Anterior cingulate cortex (tissue), 58 donors: Measurements from ENCODE around the gene DHDDS.
A peak's percentile ranks its signal among the peaks of the same experiment; 100 is the strongest.
"Not testable (repeated sequence)": the region's sequence is repeated elsewhere in the genome, so short reads cannot be mapped to it uniquely, and the experiment has no call there.

ENCODE experiments used
- DNase-seq, 58 donors: peaks; one replicate each; lab custom pipeline; 2025; lab: John Stamatoyannopoulos, UW

DHDDS gene

DNA sequence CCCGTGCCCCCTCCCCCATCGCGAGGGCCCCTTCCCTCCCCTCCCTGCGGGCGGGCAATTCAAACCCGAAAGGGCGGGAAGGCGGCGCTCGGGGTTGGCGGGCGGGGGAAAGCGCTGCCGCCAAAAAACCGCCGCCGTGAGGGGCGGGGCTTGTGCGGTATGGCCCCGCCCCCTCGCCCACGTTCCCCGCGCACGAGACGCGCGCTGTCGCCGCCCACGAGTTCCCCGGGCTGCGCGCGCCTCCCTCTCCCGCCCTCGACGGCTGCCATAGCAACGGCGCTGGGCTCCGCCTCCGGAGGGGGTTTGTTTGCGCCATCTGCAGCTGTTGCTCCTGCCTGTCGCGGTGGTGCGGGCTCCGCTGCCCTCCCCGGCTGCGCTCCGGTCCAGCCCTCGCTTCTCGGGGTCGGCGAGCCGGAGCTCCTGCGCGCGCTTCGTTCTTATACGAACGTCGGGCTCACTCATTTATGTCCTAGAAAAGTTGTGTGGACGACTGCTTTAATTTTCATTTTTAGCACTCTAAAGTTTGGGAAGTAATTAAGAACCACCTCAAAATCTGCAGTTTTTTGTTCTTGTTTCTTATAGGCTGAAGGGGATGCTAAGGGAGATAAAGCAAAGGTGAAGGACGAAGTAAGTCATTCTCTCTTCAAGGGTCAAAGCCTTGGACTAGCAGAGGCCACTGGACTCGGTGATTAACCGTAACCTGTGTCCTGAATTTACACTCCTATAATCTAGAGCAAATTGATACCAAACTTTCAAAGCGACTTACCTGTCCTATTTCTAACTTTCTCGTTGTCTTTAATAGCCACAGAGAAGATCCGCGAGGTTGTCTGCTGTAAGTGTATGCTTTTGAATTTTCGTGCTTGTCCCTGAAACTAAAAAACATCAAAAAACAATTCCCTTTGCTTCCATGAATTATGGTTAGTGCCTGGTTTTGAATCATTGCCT, 41.1 kb downstream of the DHDDS start:
- peak; percentile 38 to 98 (median 93) for DNase-seq

DNA sequence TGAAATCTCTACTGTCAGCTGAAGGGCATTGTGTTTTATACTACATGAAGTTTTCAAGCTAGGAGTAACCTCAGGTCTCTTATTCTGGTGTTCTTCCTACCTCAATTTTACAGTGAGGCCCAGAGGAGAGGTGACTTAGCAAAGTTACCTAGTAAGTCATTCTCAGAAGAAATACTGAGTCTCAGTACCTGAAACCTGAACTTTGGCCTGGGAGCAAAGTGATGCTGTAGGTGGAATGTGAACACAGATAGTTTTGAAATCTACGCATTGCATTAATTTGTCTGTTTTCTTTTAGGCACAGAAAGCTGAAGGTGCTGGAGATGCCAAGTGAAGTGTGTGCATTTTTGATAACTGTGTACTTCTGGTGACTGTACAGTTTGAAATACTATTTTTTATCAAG, 42.7 kb downstream of the DHDDS start:
- no peak for DNase-seq

GRCh38 chr1:26475989-26476388, 43.9 kb downstream of the DHDDS start:
- no peak for DNase-seq

- DNase-seq = no peak
Observed at GRCh38 chr1:26476958-26477357, 44.8 kb downstream of the DHDDS start.

DNA sequence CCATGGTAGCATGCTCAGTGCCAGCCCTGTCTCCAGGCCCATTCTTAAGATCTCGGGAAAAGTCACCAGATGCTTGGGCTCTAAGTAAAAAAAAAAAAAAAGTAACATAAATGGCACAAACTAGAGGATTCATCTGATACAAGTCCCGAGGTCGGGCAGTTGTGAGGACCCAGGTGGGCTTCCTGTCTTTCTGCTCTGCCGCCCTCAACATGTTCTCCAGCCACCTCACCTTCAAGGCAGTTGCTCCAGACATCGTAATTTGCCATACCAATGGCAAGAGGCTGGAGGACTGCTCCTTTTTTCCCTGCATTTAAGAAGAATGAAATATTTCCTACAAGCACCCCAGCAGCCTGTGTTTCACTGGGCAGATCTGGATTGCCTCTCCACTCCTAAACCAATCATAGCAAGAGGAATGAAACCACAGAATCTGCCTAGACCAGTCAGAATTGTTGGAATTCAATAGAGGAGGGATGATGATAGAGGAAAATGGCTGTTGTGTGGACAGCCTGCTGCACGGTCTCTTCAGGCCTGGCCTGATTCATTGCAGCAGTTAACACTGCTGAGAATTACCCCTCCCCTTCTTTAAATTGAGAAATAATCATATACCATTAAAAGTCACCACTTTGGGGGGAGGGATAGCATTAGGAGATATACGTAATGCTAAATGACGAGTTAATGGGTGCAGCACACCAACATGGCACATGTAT, 45.5 kb downstream of the DHDDS start:
- no peak for DNase-seq

DNA sequence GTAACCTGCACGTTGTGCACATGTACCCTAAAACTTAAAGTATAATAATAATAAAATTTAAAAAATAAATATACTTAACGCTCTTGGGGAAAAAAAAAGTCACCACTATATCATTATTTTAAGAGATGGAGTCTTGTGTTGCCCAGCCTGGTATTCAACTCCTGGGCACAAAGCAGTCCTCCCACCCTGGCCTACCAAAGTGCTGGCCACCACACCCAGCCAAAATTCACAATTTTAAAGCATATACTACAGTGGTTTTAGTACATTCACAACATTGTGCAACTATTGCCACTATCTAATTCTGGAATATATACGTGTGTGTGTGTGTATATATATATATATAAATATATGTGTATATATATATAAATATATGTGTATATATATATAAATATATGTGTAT, 46.0 kb downstream of the DHDDS start:
- no peak for DNase-seq

DNA sequence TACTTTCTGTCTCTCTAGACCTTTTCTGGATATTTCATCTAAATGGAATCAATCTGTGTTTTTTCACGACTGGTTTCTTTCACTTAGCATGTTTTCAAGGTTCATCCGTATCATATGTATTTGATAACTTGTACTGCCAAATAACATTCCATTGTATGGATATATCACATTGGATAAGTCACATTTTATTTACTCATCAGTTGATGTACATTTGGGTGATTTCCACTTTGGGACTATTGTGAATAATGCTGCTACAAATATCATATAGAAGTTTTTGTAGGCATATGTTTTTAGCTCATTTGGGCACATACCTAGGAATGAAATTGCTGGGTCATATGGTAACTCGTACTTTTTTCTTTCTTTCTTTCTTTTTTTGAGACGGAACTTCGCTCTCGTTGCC, 46.9 kb downstream of the DHDDS start:
- DNase-seq = no peak

GRCh38 chr1:26482921-26483320, 50.8 kb downstream of the DHDDS start:
- no peak for DNase-seq

DNA sequence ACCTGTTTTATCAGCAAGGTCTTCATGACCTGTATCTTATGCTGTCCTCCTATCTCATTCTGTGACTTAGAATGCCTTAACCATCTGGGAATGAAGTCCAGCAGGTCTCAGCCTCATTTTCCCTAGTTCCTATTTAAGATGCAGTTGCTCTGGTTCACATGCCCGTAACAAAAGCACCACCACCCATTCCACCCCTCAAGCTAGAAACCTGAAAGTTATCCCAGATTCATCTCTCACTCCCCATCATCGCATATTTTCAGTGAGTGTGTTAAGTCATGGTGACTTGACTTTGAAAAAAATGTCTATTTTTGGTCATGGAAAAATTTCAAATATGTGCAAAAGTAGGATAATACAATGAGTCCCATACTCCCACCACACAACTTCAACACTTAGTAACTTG, 51.9 kb downstream of the DHDDS start:
- no peak for DNase-seq

GRCh38 chr1:26490155-26490554, 58.0 kb downstream of the DHDDS start:
- no peak for DNase-seq

DNA sequence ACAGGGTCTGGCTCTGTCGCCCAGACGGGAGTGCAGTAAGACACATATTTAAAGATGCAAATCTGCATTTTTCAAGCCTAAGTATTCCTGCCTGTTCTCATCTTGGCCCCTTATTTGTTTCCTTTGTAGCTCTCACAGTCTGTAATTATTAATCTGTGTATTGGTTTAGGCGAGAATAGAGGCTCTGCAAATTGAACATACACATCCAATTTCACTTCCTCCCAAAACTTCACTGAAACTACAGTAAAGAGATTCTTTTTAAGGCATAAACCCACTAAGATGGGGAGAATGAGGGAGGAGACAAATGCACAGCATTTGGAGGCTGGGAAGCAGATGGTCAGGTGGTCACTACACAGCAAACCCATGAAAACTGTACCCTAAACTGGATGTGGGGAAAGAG, 61.1 kb downstream of the DHDDS start:
- DNase-seq = no peak

DNA sequence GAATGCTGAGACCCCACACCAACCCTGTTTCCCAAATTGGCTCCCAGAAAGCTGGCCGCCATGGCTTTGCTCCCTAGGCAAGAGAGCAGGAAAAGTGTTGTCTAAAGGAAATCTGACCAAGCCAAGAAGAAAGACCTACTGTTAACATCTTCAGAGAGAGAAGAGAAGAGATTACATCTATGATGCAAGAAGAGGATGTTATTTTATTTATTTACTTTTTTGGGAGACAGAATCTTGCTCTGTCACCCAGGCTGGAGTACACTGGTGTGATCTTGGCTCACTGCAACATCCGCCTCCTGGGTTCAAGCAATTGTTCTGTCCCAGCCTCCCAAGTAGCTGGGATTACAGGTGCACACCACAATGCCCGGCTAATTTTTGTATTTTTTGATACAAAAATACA, 61.8 kb downstream of the DHDDS start:
- DNase-seq = no peak

GRCh38 chr1:26496861-26497260, 64.7 kb downstream of the DHDDS start:
- DNase-seq = peak in 2 of 58 donors; percentile 2 to 14

- no peak for DNase-seq
Observed at GRCh38 chr1:26498894-26499293, 66.8 kb downstream of the DHDDS start.

DNA sequence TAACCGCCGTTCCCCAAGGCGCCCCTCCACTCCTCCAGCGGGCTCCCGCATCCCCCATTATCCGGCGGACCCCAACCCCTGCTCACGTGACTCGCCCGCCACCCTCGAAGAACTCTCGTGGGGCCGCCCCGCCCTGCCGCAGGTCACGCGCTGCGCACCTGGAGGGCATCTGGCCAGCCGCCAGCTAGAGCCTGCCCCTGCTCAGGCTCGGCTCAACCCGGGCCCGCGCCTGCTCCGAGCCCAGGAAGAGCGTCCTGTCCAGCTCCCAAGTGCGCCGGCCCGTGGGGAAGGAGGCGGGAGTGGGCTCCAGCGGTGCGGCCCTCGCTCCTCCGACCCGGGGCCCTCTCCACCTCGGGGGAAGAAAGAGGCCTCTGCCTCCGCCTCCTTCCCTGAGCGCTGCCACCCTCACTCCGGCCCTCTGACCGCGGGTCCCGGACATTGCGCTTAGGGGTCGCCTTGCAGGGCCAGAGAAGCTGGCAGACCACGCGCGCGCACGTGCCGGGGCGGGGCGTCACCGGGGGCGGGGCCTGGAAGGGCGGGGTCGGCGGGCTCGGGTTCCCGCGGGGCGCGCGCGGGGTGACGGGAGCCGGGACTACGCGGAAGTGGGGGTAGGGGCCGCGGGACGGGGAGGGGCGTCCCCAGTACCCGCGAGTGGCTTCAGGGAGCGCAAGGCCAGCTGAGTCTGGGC, 68.5 kb downstream of the DHDDS start:
- peak in 57 of 58 donors; percentile 34 to 90 (median 81) for DNase-seq

GRCh38 chr1:26510711-26511110, 78.6 kb downstream of the DHDDS start:
- not testable (repeated sequence) for DNase-seq

DNA sequence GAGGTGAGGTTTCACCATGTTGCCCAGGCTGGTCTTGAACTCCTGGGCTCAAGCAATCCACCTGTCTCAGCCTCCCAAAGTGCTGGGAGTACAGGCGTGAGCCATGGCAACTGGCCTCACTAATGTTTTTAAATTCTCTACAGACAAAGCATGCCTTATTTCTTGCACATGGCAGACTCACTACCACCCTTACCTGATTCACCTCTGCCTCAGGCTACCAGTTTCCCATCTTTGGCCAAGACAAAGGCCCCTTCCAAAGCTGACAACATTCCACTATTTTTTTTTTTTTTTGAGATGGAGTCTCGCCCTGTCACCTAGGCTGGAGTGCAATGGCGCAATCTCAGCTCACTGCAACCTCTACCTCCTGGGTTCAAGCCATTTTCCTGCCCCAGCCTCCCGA, 83.7 kb downstream of the DHDDS start:
- not testable (repeated sequence) for DNase-seq

DNA sequence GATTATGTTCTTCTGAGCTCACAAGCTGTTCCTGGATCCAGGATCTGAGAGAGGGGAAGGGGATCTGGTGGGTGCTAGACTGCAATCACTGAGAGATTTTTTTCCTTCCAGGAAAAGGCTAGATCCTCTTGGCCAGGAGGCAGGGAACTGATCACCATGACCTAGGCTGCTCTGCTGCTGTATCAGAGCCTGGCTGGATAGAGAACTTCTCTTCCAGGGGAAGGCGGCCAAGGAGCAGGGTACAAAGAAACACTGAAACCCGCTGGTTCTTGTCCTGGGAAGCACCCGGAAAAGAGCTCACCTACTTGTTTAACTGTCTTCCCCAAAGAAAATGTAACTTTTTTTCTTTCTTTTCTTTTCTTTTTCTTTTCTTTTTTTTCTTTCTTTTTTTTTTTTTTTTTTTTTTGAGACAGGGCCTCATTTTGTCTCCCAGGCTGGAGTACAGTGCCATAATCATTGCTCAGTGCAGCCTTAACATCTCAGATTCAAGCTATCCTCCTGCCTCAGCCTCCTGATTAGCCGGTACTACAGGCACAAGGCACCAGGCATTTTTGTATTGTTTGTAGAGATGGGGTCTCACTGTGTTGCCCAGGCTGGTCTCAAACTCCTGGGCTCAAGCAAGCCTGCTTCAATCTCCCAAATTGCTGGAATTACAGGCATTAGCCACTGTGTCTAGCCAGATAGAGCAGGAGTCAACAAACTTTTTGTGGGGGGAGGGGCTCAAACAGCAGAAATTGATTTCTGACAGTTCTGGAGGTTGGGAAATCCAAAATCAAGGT, 85.1 kb downstream of the DHDDS start:
- no peak for DNase-seq

DNA sequence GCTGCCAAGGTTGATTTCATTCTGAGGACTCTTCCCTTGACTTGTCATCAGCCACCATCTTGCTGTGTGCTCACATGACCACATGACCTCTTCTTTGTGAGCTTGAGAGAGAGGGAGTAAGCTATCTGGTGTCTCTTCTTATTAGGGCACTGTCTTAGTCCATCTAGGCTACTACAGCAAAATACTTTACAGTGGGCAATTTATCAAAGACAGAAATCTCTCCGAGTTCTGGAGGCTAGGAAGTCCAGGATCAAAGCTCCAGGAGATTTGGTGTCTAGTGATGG, 85.6 kb downstream of the DHDDS start:
- no peak for DNase-seq

GRCh38 chr1:26518355-26518754, 86.2 kb downstream of the DHDDS start:
- no peak for DNase-seq

DNA sequence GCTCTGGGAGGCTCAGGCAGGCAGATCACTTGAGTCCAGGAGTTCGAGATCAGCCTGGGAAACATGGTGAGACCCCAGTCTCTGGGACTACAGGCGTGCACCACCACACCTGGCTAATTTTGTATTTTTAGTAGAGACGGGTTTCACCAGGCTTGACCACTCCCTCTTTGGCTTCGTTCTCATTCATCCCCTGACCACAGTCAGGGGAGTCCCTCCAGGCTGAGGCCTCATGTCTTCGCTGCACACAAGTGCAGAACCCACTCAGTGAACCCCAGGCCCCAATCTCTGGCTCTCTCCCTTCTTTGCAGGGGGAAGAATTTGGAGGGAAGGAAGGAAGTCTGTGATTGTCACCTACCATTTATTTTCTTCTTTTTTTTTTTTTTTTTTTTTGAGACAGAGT, 88.2 kb downstream of the DHDDS start:
- DNase-seq = no peak
